Skeletal muscle tissue (tissue), 4 donors: ENCODE data around the gene NCKAP5. TPM values are rescaled to one million over a fixed set of nuclear protein-coding genes. Genes with fewer than 3 reads are reported as not detected.

Experiments
- H3K27ac ChIP-seq: one replicate; pipeline ENCODE4 v1.7.0; 2013; ENCODE audit warnings: mild to moderate bottlenecking, low read depth, low read length, inconsistent platforms
- H3K27me3 ChIP-seq, 3 donors: one replicate each; pipeline ENCODE4 v1.7.0; 2013; ENCODE audit warnings: low read length in 3 of 3; ENCODE audit not compliant: control insufficient read depth in 3 of 3, insufficient read depth in 3 of 3
- H3K36me3 ChIP-seq, 3 donors: one replicate each; pipeline ENCODE4 v1.7.0; 2013; ENCODE audit warnings: low read length in 3 of 3; ENCODE audit not compliant: control insufficient read depth in 3 of 3, insufficient read depth in 3 of 3
- H3K4me1 ChIP-seq, 3 donors: one replicate each; pipeline ENCODE4 v1.7.0; 2013; ENCODE audit warnings: low read length in 3 of 3, mild to moderate bottlenecking in 3 of 3; ENCODE audit not compliant: control insufficient read depth in 3 of 3, insufficient read depth in 3 of 3
- H3K4me3 ChIP-seq, 3 donors: one replicate each; pipeline ENCODE4 v1.7.0; 2013; ENCODE audit warnings: low read length in 3 of 3
- H3K9ac ChIP-seq, 3 donors: one replicate each; pipeline ENCODE4 v1.7.0; 2013; ENCODE audit warnings: low read length in 3 of 3, mild to moderate bottlenecking in 3 of 3, moderate library complexity in 2 of 3, low read depth in 1 of 3
- H3K9me3 ChIP-seq, 3 donors: one replicate each; pipeline ENCODE4 v1.7.0; 2013; ENCODE audit warnings: low read length in 3 of 3; ENCODE audit not compliant: control insufficient read depth in 3 of 3
- total RNA-seq: library from RNA; depleted of rRNA; stranded (reverse); fragments of >200 nt; gene quantifications from one replicate; pipeline ENCODE4 v1.2.3, GENCODE V29; 2014
- donor health status: Osteomylitis.

Gene NCKAP5
- total RNA-seq, 1 donor from 2014 or later: 5.7 TPM

- Histone ChIP-seq H3K4me1 (no peaks in the 10 kb centered on the region), H3K27ac (no peak overlapping the region), H3K4me3 (no peak overlapping the region), H3K36me3 (no peaks in the 10 kb centered on the region), H3K9me3 (no peaks in the 10 kb centered on the region), H3K27me3 (no peaks in the 10 kb centered on the region), H3K9ac (no peak overlapping the region)
Observed at GRCh38 chr2:133171393-133172004, 396.8 kb downstream of the NCKAP5 start.

- Histone ChIP-seq H3K36me3 (no peaks in the 10 kb centered on the region), H3K4me3 (no peak overlapping the region), H3K9ac (no peak overlapping the region), H3K9me3 (no peaks in the 10 kb centered on the region), H3K27me3 (no peaks in the 10 kb centered on the region), H3K27ac (no peak overlapping the region), H3K4me1 (no peaks in the 10 kb centered on the region)
Observed at GRCh38 chr2:133169274-133169912, 398.9 kb downstream of the NCKAP5 start.

- Histone ChIP-seq H3K27me3 (no peaks in the 10 kb centered on the region), H3K9ac (no peak overlapping the region), H3K4me1 (no peaks in the 10 kb centered on the region), H3K4me3 (no peak overlapping the region), H3K9me3 (no peaks in the 10 kb centered on the region), H3K27ac (no peak overlapping the region), H3K36me3 (no peaks in the 10 kb centered on the region)
Observed at GRCh38 chr2:133167990-133168389, 400.3 kb downstream of the NCKAP5 start.

GRCh38 chr2:133167223-133167622 is 401.0 kb downstream of the NCKAP5 start:
- Histone ChIP-seq H3K27ac (no peak overlapping the region), H3K9ac (no peak overlapping the region), H3K4me1 (no peaks in the 10 kb centered on the region), H3K9me3 (no peaks in the 10 kb centered on the region), H3K27me3 (no peaks in the 10 kb centered on the region), H3K36me3 (no peaks in the 10 kb centered on the region), H3K4me3 (no peak overlapping the region)

- no peaks in the 10 kb centered on the region for H3K27me3 ChIP-seq
- H3K36me3 ChIP-seq: no peaks in the 10 kb centered on the region
- no peaks in the 10 kb centered on the region for H3K4me1 ChIP-seq
- no peaks in the 10 kb centered on the region for H3K9me3 ChIP-seq
- no peak overlapping the region for H3K4me3 ChIP-seq
- no peak overlapping the region for H3K9ac ChIP-seq
- H3K27ac ChIP-seq: no peak overlapping the region
Observed at GRCh38 chr2:133166031-133166430, 402.2 kb downstream of the NCKAP5 start.

- H3K4me1 ChIP-seq: no peaks in the 10 kb centered on the region
Observed at GRCh38 chr2:133163111-133163510, 405.2 kb downstream of the NCKAP5 start.

GRCh38 chr2:133158442-133158841 is 409.8 kb downstream of the NCKAP5 start:
- no peak overlapping the region for H3K27ac ChIP-seq
- no peak overlapping the region for H3K4me3 ChIP-seq
- H3K27me3 ChIP-seq: no peaks in the 10 kb centered on the region
- no peaks in the 10 kb centered on the region for H3K9me3 ChIP-seq
- no peak overlapping the region for H3K9ac ChIP-seq
- H3K36me3 ChIP-seq: no peaks in the 10 kb centered on the region
- no peaks in the 10 kb centered on the region for H3K4me1 ChIP-seq

More at GRCh38 chr2:133163111-133163510, 405.2 kb downstream of the NCKAP5 start:
- no peaks in the 10 kb centered on the region for H3K27me3 ChIP-seq
- no peaks in the 10 kb centered on the region for H3K9me3 ChIP-seq
- H3K9ac ChIP-seq: no peak overlapping the region
- no peak overlapping the region for H3K4me3 ChIP-seq
- H3K27ac ChIP-seq: no peak overlapping the region
- no peaks in the 10 kb centered on the region for H3K36me3 ChIP-seq

- H3K9me3 ChIP-seq: no peaks in the 10 kb centered on the region
- H3K27me3 ChIP-seq: no peaks in the 10 kb centered on the region
- no peak overlapping the region for H3K27ac ChIP-seq
- no peaks in the 10 kb centered on the region for H3K36me3 ChIP-seq
- no peaks in the 10 kb centered on the region for H3K4me1 ChIP-seq
- H3K4me3 ChIP-seq: no peak overlapping the region
- no peak overlapping the region for H3K9ac ChIP-seq
Observed at GRCh38 chr2:133158024-133158423, 410.2 kb downstream of the NCKAP5 start.

GRCh38 chr2:133157141-133157540 is 411.1 kb downstream of the NCKAP5 start:
- no peak overlapping the region for H3K9ac ChIP-seq
- H3K36me3 ChIP-seq: no peaks in the 10 kb centered on the region
- H3K4me3 ChIP-seq: no peak overlapping the region
- no peaks in the 10 kb centered on the region for H3K27me3 ChIP-seq
- no peak overlapping the region for H3K27ac ChIP-seq
- H3K9me3 ChIP-seq: no peaks in the 10 kb centered on the region
- no peaks in the 10 kb centered on the region for H3K4me1 ChIP-seq

- Histone ChIP-seq H3K4me3 (no peak overlapping the region), H3K4me1 (no peaks in the 10 kb centered on the region), H3K27ac (no peak overlapping the region), H3K27me3 (no peaks in the 10 kb centered on the region), H3K9ac (no peak overlapping the region), H3K36me3 (no peaks in the 10 kb centered on the region), H3K9me3 (no peaks in the 10 kb centered on the region)
Observed at GRCh38 chr2:133152801-133153200, 415.5 kb downstream of the NCKAP5 start.
